ENCODE results near the gene SERPINC1. TPM values are rescaled to one million over a fixed set of nuclear protein-coding genes. Genes with fewer than 3 reads are reported as not detected.
A peak's percentile ranks its signal among the peaks of the same experiment; 100 is the strongest.
"Not testable (repeated sequence)": the region's sequence is repeated elsewhere in the genome, so short reads cannot be mapped to it uniquely, and the experiment has no call there.

The SERPINC1 gene
- 0.22 to 0.51 TPM in 2 of 3 replicates, not detected in the other for total RNA-seq
- long read RNA-seq: 0 reads

- H3K36me3 Mint-ChIP-seq (ENCODE audit: low read depth): peaks cover 2% of the 10 kb centered on the region
- H3K27me3 Mint-ChIP-seq (ENCODE audit: low read depth): no peaks in the 10 kb centered on the region
- DNase-seq (ENCODE audit: low spot score): no peak
- H3K27ac Mint-ChIP-seq (ENCODE audit: unreplicated experiment): no peak within 1 kb of the TSS
- no peak within 1 kb of the TSS for H3K4me3 Mint-ChIP-seq (ENCODE audit: unreplicated experiment)
- TF ChIP-seq, protein P1, sequence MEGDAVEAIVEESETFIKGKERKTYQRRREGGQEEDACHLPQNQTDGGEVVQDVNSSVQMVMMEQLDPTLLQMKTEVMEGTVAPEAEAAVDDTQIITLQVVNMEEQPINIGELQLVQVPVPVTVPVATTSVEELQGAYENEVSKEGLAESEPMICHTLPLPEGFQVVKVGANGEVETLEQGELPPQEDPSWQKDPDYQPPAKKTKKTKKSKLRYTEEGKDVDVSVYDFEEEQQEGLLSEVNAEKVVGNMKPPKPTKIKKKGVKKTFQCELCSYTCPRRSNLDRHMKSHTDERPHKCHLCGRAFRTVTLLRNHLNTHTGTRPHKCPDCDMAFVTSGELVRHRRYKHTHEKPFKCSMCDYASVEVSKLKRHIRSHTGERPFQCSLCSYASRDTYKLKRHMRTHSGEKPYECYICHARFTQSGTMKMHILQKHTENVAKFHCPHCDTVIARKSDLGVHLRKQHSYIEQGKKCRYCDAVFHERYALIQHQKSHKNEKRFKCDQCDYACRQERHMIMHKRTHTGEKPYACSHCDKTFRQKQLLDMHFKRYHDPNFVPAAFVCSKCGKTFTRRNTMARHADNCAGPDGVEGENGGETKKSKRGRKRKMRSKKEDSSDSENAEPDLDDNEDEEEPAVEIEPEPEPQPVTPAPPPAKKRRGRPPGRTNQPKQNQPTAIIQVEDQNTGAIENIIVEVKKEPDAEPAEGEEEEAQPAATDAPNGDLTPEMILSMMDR (IDR thresholded peaks at IDR 0.05): no peak
- no peaks in the 10 kb centered on the region for H3K4me1 Mint-ChIP-seq (ENCODE audit: low read depth)
- no peaks in the 10 kb centered on the region for H3K9me3 Mint-ChIP-seq (ENCODE audit: low read depth)
These were observed at the start of gene SERPINC1 for GRCh38 chr1:173917149-173917548. SERPINC1 (minus strand) TSS chr1:173917327; CDS start chr1:173917259, 68 bp downstream.

DNA sequence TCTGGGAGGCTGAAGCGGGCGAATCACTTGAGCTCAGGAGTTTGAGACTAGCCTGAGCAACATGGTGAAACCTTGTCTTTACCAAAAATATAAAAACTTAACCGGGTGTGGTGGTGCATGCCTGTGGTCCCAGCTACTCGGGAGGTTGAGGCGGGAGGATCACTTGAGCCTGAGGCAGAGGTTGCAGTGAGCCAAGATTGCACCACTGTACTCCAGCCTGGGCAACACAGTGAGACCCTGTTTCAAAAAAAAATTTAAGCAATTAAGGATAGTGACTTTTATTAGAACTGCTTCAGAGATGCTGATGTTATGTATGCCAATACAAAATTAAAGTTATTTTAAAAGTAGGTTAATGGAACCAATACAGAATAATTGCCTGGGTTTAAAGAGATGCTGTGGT is 48.8 kb upstream of the SERPINC1 start:
- H3K9me3 Mint-ChIP-seq (ENCODE audit: low read depth); H3K4me1 Mint-ChIP-seq (ENCODE audit: low read depth); H3K27me3 Mint-ChIP-seq (ENCODE audit: low read depth); DNase-seq (ENCODE audit: low spot score); H3K4me3 Mint-ChIP-seq (ENCODE audit: unreplicated experiment): not testable (repeated sequence)
- Mint-ChIP-seq H3K27ac (ENCODE audit: unreplicated experiment) (peak overlapping the region; percentile 32), H3K36me3 (ENCODE audit: low read depth) (peaks cover 33% of the 10 kb centered on the region)

DNA sequence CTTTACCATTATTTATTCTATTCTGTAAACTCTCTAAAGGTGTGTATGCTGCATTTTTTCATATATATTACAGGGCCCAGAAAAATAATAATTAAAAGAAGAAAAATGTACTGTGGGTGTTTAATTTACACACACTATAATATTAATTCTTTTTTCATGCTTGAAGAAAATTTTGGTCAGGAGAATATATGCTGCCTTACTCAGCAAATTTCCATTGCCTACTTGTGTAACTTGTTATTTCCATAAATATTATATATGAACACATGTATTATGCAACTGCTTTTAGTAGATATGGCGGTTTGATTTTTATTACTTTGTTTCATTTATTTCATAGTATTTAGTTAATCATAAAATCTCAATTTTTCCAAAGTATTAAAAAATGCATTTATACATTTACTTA is 46.4 kb upstream of the SERPINC1 start:
- no peaks in the 10 kb centered on the region for H3K27me3 Mint-ChIP-seq (ENCODE audit: low read depth)
- no peaks in the 10 kb centered on the region for H3K4me1 Mint-ChIP-seq (ENCODE audit: low read depth)
- no peak overlapping the region for H3K4me3 Mint-ChIP-seq (ENCODE audit: unreplicated experiment)
- peaks cover 37% of the 10 kb centered on the region for H3K36me3 Mint-ChIP-seq (ENCODE audit: low read depth)
- H3K9me3 Mint-ChIP-seq (ENCODE audit: low read depth): no peaks in the 10 kb centered on the region
- TF ChIP-seq, protein P1 (IDR thresholded peaks at IDR 0.05): no peak
- DNase-seq (ENCODE audit: low spot score): no peak
- H3K27ac Mint-ChIP-seq (ENCODE audit: unreplicated experiment): no peak overlapping the region

DNA sequence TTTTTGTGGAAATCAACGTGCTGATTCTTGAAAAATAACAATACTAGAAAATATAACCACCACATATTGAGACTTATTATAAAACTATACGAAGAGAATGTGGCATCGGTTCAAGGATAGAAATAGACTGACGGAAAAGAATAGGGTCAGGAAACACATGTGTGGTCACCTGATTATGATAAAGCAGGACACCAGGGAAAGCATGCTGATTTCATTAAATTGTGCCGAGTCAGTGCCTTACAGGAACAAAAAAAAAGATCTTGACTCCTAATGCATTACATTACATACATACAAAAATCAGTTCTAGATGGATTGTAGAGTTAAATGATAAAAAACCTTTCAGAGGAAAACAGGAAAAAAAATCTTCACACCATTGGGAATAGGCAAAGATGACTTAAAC is 43.5 kb upstream of the SERPINC1 start:
- peak overlapping the region; percentile 55 for H3K27ac Mint-ChIP-seq (ENCODE audit: unreplicated experiment)
- TF ChIP-seq, protein P1 (IDR thresholded peaks at IDR 0.05): no peak
- H3K9me3 Mint-ChIP-seq (ENCODE audit: low read depth): no peaks in the 10 kb centered on the region
- no peak for DNase-seq (ENCODE audit: low spot score)
- H3K4me3 Mint-ChIP-seq (ENCODE audit: unreplicated experiment): no peak overlapping the region
- no peaks in the 10 kb centered on the region for H3K27me3 Mint-ChIP-seq (ENCODE audit: low read depth)
- peaks cover 26% of the 10 kb centered on the region for H3K36me3 Mint-ChIP-seq (ENCODE audit: low read depth)
- no peaks in the 10 kb centered on the region for H3K4me1 Mint-ChIP-seq (ENCODE audit: low read depth)

GRCh38 chr1:173954179-173954578 is 37.1 kb upstream of the SERPINC1 start:
- Mint-ChIP-seq H3K36me3 (ENCODE audit: low read depth) (peaks cover 12% of the 10 kb centered on the region), H3K4me3 (ENCODE audit: unreplicated experiment) (no peak overlapping the region), H3K9me3 (ENCODE audit: low read depth) (no peaks in the 10 kb centered on the region), H3K27ac (ENCODE audit: unreplicated experiment) (no peak overlapping the region), H3K27me3 (ENCODE audit: low read depth) (no peaks in the 10 kb centered on the region), H3K4me1 (ENCODE audit: low read depth) (peaks cover 4% of the 10 kb centered on the region)
- TF ChIP-seq, protein P1 (IDR thresholded peaks at IDR 0.05): no peak
- DNase-seq (ENCODE audit: low spot score): no peak

DNA sequence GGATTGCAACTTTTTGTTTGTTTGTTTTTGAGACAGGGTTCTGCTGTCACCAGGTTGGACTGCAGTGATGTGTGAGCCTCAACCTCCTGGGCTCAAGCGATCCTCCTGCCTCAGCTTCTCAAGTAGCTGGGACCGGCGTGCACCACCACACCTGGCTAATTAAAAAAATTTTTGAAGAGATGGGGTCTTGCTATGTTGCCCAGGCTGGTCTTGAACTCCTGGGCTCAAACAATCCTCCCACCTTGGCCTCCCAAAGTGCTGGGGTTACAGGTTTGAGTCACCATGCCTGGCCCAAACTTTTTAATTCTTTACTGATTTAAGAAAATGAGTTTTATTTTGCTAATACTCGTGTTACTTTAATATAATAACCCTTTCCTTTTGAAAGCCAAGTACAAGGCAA is 31.5 kb upstream of the SERPINC1 start:
- no peak overlapping the region for H3K27ac Mint-ChIP-seq (ENCODE audit: unreplicated experiment)
- no peaks in the 10 kb centered on the region for H3K4me1 Mint-ChIP-seq (ENCODE audit: low read depth)
- no peaks in the 10 kb centered on the region for H3K9me3 Mint-ChIP-seq (ENCODE audit: low read depth)
- no peaks in the 10 kb centered on the region for H3K27me3 Mint-ChIP-seq (ENCODE audit: low read depth)
- H3K4me3 Mint-ChIP-seq (ENCODE audit: unreplicated experiment): no peak overlapping the region
- DNase-seq (ENCODE audit: low spot score): no peak
- TF ChIP-seq, protein P1 (IDR thresholded peaks at IDR 0.05): no peak
- peaks cover 22% of the 10 kb centered on the region for H3K36me3 Mint-ChIP-seq (ENCODE audit: low read depth)
